Measurements from ENCODE around the gene DPH1.

Gene DPH1

GRCh38 chr17:2090804-2091534, 61.0 kb downstream of the DPH1 start (continued):
- TF ChIP-seq, protein P1, sequence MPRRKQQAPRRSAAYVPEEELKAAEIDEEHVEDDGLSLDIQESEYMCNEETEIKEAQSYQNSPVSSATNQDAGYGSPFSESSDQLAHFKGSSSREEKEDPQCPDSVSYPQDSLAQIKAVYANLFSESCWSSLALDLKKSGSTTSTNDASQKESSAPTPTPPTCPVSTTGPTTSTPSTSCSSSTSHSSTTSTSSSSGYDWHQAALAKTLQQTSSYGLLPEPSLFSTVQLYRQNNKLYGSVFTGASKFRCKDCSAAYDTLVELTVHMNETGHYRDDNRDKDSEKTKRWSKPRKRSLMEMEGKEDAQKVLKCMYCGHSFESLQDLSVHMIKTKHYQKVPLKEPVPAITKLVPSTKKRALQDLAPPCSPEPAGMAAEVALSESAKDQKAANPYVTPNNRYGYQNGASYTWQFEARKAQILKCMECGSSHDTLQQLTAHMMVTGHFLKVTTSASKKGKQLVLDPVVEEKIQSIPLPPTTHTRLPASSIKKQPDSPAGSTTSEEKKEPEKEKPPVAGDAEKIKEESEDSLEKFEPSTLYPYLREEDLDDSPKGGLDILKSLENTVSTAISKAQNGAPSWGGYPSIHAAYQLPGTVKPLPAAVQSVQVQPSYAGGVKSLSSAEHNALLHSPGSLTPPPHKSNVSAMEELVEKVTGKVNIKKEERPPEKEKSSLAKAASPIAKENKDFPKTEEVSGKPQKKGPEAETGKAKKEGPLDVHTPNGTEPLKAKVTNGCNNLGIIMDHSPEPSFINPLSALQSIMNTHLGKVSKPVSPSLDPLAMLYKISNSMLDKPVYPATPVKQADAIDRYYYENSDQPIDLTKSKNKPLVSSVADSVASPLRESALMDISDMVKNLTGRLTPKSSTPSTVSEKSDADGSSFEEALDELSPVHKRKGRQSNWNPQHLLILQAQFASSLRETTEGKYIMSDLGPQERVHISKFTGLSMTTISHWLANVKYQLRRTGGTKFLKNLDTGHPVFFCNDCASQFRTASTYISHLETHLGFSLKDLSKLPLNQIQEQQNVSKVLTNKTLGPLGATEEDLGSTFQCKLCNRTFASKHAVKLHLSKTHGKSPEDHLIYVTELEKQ (tag by site-specific recombination; IDR thresholded peaks at IDR 0.05; ENCODE audit: borderline replicate concordance), result no peak
- no peak for TF ChIP-seq SP2 (tag by site-specific recombination; IDR thresholded peaks at IDR 0.05)
- TF ChIP-seq ZNF624 (tag by site-specific recombination; IDR thresholded peaks at IDR 0.05), result no peak
- TF ChIP-seq GLI4 (tag by site-specific recombination; IDR thresholded peaks at IDR 0.05), result no peak
- TF ChIP-seq KLF16 (tag by site-specific recombination; IDR thresholded peaks at IDR 0.05), result no peak
- TF ChIP-seq ZNF211 (tag by site-specific recombination; IDR thresholded peaks at IDR 0.05; ENCODE audit: low read depth), result no peak
- TF ChIP-seq ZNF239 (tag by site-specific recombination; IDR thresholded peaks at IDR 0.05), result no peak
- TF ChIP-seq ZBTB21 (tag by site-specific recombination; IDR thresholded peaks at IDR 0.05), result no peak
- no peak for TF ChIP-seq ZBTB8A (tag by site-specific recombination; IDR thresholded peaks at IDR 0.05)
- TF ChIP-seq ZNF501 (tag by site-specific recombination; IDR thresholded peaks at IDR 0.05), result no peak

GRCh38 chr17:2092253-2092652, 62.3 kb downstream of the DPH1 start:
- no peak for TF ChIP-seq ZNF214 (tag by site-specific recombination; IDR thresholded peaks at IDR 0.05; ENCODE audit: borderline replicate concordance)
- TF ChIP-seq ZNF664 (tag by site-specific recombination; IDR thresholded peaks at IDR 0.05), result no peak
- no peak for TF ChIP-seq ZNF133 (tag by site-specific recombination; IDR thresholded peaks at IDR 0.05)
- no peak for TF ChIP-seq ZNF629 (tag by site-specific recombination; IDR thresholded peaks at IDR 0.05)
- TF ChIP-seq ZNF677 (tag by site-specific recombination; IDR thresholded peaks at IDR 0.05), result no peak
- no peak for TF ChIP-seq AEBP2 (tag by site-specific recombination; IDR thresholded peaks at IDR 0.05; ENCODE audit: borderline replicate concordance)
- no peak for TF ChIP-seq EGR2 (tag by site-specific recombination; IDR thresholded peaks at IDR 0.05; ENCODE audit: low read depth)
- no peak for TF ChIP-seq ZNF513 (tag by site-specific recombination; IDR thresholded peaks at IDR 0.05)
- Histone ChIP-seq H3K27ac (ENCODE audit: extremely low read depth, low read depth, low read length) (no peak overlapping the region), H3K9me3 (ENCODE audit: control insufficient read depth, insufficient read depth, low read depth, low read length) (no peaks in the 10 kb centered on the region), H3K4me1 (ENCODE audit: control insufficient read depth, insufficient read depth, low read length) (peaks cover 4% of the 10 kb centered on the region; the same call in 1 of the 2 replicates), H3K36me3 (ENCODE audit: control insufficient read depth in 2 of 2, insufficient read depth in 1 of 2, low read length in 2 of 2) (peaks cover 0 to 11% of the 10 kb centered on the region in 2 experiments; a peak in 2 of 3 replicates), H3K4me3 (ENCODE audit: low read depth, low read length) (no peak overlapping the region)
- ChIA-PET POLR2A (interaction anchor here (0.6 to 0.7 kb wide), 2 partner anchors 35 to 150 kb away, joined by 3 to 7 read pairs; no protein-coding TSS in a partner anchor), CTCF (interaction anchor here (1.4 to 4.0 kb wide), 4 partner anchors 28 to 154 kb away, joined by 3 to 24 read pairs (median 4); no protein-coding TSS in a partner anchor)

Measured in HEK293 (cell line).